ENCODE measurements around the gene POR. TPM values are rescaled to one million over a fixed set of nuclear protein-coding genes. Genes with fewer than 3 reads are reported as not detected.

POR gene
- total and polyA plus RNA-seq, 2 of the 13 experiments (the other 11 are each of a cell fraction or from before 2014, with no cell fraction given), result 145 to 266 TPM

DNA sequence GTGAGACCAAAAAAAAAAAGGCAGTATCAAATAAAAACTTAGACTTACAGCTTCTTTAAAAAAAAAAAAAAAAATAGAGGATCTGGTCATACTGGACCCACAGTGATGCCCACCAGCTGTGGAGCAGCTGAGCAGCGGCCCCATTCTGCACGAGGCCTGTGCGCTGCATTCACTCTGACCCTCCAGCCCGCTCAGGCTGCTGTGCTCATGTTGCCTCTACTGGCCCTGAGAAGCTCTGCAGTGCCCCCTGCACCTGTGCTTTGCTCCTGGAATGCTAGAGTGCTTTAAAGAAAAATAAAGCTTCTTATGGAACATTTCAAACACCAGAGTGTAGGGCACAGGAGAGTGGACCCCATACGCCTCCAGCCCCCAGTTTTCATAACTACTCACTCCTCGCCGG, 46.3 kb downstream of the POR start (continued):
- TF ChIP-seq, protein P1, sequence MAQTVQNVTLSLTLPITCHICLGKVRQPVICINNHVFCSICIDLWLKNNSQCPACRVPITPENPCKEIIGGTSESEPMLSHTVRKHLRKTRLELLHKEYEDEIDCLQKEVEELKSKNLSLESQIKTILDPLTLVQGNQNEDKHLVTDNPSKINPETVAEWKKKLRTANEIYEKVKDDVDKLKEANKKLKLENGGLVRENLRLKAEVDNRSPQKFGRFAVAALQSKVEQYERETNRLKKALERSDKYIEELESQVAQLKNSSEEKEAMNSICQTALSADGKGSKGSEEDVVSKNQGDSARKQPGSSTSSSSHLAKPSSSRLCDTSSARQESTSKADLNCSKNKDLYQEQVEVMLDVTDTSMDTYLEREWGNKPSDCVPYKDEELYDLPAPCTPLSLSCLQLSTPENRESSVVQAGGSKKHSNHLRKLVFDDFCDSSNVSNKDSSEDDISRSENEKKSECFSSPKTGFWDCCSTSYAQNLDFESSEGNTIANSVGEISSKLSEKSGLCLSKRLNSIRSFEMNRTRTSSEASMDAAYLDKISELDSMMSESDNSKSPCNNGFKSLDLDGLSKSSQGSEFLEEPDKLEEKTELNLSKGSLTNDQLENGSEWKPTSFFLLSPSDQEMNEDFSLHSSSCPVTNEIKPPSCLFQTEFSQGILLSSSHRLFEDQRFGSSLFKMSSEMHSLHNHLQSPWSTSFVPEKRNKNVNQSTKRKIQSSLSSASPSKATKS (CRISPR knock-in tag; IDR thresholded peaks at IDR 0.05), result no peak
- no peak for TF ChIP-seq MIXL1 (CRISPR knock-in tag; IDR thresholded peaks at IDR 0.05)
- peak; percentile 52 for TF ChIP-seq STAG1 (CRISPR knock-in tag; IDR thresholded peaks at IDR 0.05)
- TF ChIP-seq, protein P2, sequence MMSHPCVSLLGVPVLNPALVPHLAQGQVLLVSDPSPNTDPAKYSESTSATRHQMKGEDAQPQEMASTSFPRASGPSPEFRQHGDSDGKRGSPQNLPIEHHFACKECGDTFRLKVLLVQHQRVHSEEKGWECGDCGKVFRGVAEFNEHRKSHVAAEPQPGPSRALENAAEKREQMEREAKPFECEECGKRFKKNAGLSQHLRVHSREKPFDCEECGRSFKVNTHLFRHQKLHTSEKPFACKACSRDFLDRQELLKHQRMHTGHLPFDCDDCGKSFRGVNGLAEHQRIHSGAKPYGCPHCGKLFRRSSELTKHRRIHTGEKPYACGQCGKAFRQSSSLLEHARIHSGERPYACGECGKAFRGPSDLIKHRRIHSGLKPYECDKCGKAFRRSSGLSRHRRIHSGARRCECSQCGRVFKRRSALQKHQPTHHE (CRISPR knock-in tag; IDR thresholded peaks at IDR 0.05; ENCODE audit: borderline replicate concordance), result no peak
- no peak for TF ChIP-seq NBN (conservative IDR thresholded peaks at IDR 0.05)
- TF ChIP-seq REL (CRISPR knock-in tag; conservative IDR thresholded peaks at IDR 0.05), result no peak
- TF ChIP-seq, protein P3, sequence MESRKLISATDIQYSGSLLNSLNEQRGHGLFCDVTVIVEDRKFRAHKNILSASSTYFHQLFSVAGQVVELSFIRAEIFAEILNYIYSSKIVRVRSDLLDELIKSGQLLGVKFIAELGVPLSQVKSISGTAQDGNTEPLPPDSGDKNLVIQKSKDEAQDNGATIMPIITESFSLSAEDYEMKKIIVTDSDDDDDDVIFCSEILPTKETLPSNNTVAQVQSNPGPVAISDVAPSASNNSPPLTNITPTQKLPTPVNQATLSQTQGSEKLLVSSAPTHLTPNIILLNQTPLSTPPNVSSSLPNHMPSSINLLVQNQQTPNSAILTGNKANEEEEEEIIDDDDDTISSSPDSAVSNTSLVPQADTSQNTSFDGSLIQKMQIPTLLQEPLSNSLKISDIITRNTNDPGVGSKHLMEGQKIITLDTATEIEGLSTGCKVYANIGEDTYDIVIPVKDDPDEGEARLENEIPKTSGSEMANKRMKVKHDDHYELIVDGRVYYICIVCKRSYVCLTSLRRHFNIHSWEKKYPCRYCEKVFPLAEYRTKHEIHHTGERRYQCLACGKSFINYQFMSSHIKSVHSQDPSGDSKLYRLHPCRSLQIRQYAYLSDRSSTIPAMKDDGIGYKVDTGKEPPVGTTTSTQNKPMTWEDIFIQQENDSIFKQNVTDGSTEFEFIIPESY (CRISPR knock-in tag; IDR thresholded peaks at IDR 0.05), result peak; percentile 84
- no peak for TF ChIP-seq BORCS8-MEF2B (CRISPR knock-in tag; IDR thresholded peaks at IDR 0.05)
- no peak for TF ChIP-seq HNRNPLL (IDR thresholded peaks at IDR 0.05; ENCODE audit: low read depth, low read length, poor library complexity, severe bottlenecking)
- TF ChIP-seq ZFAT (CRISPR knock-in tag; conservative IDR thresholded peaks at IDR 0.05), result no peak
- TF ChIP-seq, protein P4, sequence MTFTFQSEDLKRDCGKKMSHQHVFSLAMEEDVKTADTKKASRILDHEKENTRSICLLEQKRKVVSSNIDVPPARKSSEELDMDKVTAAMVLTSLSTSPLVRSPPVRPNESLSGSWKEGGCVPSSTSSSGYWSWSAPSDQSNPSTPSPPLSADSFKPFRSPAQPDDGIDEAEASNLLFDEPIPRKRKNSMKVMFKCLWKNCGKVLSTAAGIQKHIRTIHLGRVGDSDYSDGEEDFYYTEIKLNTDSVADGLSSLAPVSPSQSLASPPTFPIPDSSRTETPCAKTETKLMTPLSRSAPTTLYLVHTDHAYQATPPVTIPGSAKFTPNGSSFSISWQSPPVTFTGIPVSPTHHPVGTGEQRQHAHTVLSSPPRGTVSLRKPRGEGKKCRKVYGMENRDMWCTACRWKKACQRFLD (CRISPR knock-in tag; IDR thresholded peaks at IDR 0.05; ENCODE audit: borderline replicate concordance), result no peak
- no peak for TF ChIP-seq ZNF382 (CRISPR knock-in tag; IDR thresholded peaks at IDR 0.05; ENCODE audit: borderline replicate concordance)
- no peak for TF ChIP-seq ZFP36 (IDR thresholded peaks at IDR 0.05; ENCODE audit: borderline replicate concordance, low read depth, low read length, partially characterized antibody)
- TF ChIP-seq ZNF350 (CRISPR knock-in tag; IDR thresholded peaks at IDR 0.05; ENCODE audit: borderline replicate concordance, low read depth), result no peak
- TF ChIP-seq KLF13 (CRISPR knock-in tag; IDR thresholded peaks at IDR 0.05), result no peak
- TF ChIP-seq ZNF75D (CRISPR knock-in tag; IDR thresholded peaks at IDR 0.05; ENCODE audit: borderline replicate concordance), result no peak
- no peak for TF ChIP-seq GABPB1 (CRISPR knock-in tag; IDR thresholded peaks at IDR 0.05)
- no peak for TF ChIP-seq SMAD9 (CRISPR knock-in tag; IDR thresholded peaks at IDR 0.05)
- no peak for TF ChIP-seq ZNF891 (CRISPR knock-in tag; IDR thresholded peaks at IDR 0.05)
- no peak for TF ChIP-seq KDM2A (CRISPR knock-in tag; IDR thresholded peaks at IDR 0.05; ENCODE audit: borderline replicate concordance, low read depth)
- TF ChIP-seq ZBTB38 (CRISPR knock-in tag; IDR thresholded peaks at IDR 0.05), result peak; percentile 90
